HG03196 (cell line): ENCODE data around the gene CDCA7L.
"Not testable (repeated sequence)": the region's sequence is repeated elsewhere in the genome, so short reads cannot be mapped to it uniquely, and the experiment has no call there.

Experiments used
- ATAC-seq: cut with Tn5 transposase; IDR thresholded peaks from one replicate; pipeline ENCODE4 v1.9.1; 2021; ENCODE audit not compliant: unreplicated experiment

The CDCA7L gene

DNA sequence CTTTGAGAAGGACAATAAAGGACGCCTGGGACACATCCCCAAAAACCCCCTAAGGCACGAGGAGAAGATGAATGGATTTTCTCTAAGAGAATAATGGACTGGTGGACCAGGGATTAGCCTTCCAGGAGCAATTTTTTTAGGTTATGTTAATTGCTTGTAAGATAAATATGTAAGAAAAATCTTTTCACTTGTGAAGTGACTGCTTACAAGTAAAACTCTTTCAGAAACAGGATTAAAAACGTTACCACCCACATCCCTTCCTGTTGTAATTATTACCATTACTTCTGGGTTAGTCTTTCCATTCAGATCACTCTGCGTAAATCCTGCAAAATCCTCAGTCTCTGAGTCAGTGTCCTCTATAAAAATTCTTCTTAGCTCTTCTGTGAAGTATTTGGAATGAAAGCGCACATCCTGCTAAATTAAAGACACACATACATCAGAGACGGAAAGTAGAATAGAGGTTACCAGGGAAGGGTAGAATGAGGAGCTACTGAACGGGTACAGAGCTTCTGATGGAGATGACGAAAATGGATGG is 34.3 kb downstream of the CDCA7L start:
- ATAC-seq = no peak

GRCh38 chr7:21910253-21910652 is 35.4 kb downstream of the CDCA7L start:
- ATAC-seq = no peak

DNA sequence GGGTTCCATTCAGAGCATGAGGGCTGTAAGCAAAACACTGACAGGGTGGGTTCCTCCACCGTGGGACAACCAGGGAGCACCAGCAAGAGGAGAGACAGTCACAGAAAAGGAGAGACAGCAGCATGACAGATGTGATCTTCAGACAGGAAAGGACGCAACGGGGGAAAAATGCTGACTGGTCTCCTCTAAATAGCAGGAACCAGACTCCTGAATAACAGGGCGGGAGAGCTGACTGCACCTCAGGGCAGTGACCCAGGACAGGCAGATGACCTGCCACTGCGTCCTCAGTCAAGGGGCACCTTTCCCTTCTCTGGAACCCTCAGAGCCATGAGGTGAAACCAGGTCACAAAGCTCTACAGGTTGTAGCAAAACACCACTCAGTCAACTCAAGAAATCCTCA is 37.0 kb downstream of the CDCA7L start:
- no peak for ATAC-seq

DNA sequence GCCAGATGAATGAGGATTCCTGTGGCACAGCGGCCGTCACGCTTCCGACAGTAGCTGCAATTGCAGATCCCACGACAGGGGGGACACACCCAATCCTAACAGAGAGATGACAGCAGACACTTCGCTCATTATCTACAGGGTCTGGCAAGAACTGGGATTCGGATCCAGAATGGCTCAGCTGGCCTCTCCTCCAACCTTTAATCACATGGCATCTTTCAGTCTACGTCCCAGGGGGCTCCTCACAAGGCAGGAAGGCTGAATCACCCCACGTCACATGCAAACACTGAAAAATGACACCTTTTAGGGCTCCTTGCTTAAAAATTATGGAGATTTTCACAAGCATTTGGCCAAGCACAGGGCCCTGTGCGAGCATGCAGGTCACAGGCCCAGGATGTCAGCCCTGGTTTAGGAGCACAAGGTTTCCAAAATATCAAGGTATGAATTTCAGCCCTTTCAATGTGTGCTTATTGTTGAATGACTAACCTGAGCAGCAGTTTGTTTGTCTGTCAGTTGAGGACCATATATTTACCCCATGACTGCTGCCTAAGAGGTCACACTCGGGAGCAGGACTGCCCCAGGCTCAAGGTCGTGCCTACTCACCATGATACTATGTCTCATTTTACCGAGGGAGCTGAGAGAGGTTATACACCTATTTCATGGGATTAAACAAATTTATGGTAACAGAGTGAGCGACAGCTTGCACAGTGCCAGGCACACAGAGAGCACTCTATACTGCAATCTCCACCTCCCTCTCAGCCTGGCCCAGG is 42.5 kb downstream of the CDCA7L start:
- ATAC-seq = no peak

DNA sequence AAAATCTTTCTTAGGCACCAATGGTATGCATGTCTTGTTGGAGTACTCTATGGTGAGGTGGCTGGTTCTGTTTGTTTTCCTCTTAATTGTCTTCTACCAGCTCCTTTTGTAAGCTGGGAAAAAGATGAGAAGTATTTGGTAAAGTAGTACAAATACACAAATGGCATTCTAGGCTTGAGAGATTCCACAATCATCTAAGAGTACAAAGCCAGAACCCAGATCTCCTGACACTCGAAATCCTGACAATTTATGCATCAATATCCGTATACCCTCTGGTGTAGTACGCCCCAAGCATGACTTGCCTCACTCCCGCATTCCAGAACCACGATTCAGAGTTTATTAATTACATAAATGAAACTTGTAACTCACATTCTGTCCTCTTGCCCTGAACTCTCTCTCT is 43.5 kb downstream of the CDCA7L start:
- no peak for ATAC-seq

DNA sequence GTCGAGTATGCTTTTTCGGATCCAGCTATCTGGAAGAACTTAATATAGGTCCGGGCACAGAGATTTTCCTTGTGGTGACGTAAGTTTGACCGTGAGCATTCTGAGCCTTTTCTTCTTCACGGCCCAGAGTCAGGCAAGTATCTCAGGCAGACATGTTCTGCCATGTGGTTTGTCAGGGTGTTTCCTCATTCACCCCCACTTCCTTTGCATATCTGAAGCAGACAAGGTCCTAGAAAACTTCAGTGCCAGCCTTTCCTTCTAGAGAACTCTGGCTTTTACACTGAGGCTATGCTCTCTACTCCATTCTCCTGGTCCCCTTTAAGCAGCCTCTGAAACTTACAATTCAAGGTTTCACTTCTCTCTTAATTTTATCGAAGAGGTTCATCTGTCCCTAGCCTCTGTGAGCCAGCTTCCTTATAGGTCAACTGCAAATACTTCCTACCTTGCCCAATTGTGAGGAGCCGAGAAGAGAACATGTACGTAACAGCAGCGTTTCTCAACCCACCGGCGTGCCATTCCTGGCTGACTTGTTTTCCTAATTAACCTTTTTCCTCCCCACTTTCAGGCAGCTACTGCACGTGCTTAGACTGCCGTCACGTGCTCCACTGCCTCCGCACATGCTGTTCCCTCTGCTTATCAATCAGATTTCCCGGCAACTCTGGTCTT is 47.3 kb downstream of the CDCA7L start:
- ATAC-seq = peak; percentile 76

GRCh38 chr7:21893401-21893800 is 52.3 kb downstream of the CDCA7L start:
- ATAC-seq = no peak

DNA sequence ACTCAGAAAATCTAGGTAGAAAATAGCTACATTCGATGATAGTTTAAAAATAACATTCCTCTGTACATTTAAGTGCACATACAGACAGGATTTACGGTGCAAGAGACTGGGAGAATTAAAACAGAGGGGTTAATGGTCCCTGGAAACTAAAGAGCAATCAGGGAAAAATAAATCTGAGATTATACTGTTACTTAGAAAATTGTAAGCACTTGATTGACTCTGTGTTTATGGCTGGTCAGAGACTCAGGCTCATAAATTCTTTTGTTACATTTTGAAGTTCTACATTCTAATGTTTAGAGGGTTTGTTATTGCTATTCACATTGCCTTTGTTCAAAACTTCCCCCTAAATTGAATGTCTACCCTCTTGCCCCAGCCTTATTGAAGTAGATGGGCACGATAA is 54.4 kb downstream of the CDCA7L start:
- no peak for ATAC-seq

GRCh38 chr7:21887779-21888178 is 57.9 kb downstream of the CDCA7L start:
- ATAC-seq = no peak

GRCh38 chr7:21887353-21887752 is 58.3 kb downstream of the CDCA7L start:
- no peak for ATAC-seq

GRCh38 chr7:21886396-21886795 is 59.3 kb downstream of the CDCA7L start:
- no peak for ATAC-seq

GRCh38 chr7:21884496-21884895 is 61.2 kb downstream of the CDCA7L start:
- ATAC-seq = no peak

DNA sequence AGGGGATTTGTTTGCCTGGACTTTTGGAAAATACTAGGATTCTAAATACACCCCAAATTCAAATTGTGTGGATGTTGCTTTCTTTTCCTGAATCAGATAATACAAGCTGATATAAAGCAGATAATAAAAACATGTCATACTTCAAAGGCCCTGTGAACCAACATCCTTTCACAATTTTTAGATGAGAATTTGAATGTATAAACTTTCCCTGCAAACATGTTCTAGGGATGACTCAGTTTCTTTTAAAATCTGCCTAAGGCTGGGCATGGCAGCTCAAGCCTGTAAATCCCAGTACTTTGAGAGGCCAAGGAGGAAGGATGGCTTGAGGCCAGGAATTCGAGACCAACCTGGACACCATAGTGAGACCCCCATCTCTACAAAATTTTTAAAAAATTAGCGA is 62.2 kb downstream of the CDCA7L start:
- ATAC-seq = not testable (repeated sequence)

GRCh38 chr7:21883069-21883468 is 62.6 kb downstream of the CDCA7L start:
- no peak for ATAC-seq

DNA sequence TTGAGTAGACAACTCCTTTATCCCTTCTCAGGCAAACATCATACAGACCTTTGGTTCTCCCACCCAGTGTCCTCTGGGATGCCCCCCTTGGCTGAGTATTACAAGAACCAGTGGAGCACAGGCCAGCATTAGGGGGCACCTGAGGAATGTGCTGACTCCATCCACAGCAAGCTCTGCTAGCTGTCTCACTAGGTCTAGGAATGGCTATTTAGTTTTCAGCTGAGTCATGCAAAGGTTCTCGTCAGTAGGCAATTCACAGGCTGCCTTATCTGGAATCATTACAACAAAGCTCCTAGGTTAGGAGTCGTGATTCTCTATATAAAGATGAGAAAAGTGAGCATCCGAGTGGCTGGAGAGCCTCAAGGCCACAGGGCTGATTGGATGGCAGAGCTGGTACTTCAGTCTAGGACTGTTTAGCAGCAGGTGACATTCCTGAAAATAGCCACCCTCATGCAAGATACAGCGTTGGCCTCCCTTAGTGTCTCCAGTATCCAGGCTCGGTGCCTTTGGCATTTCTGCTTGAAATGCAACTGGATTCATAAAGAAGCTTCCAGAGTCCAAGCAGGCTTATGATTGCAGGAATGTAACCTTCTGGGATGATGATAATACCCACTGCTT is 75.8 kb downstream of the CDCA7L start:
- no peak for ATAC-seq

DNA sequence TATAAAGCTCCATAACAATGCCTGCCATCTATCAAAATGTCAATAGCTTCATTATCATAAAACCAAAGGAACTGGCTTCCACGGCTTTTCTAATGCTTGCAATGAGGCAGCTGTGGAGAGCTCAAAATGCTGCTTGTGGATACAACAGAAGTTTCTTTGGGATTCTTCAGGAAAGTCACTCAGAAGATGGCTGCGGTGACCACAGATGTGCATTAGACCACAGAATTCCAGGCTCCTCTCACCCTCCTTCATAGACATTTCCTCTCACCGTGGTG is 77.2 kb downstream of the CDCA7L start:
- ATAC-seq = no peak

DNA sequence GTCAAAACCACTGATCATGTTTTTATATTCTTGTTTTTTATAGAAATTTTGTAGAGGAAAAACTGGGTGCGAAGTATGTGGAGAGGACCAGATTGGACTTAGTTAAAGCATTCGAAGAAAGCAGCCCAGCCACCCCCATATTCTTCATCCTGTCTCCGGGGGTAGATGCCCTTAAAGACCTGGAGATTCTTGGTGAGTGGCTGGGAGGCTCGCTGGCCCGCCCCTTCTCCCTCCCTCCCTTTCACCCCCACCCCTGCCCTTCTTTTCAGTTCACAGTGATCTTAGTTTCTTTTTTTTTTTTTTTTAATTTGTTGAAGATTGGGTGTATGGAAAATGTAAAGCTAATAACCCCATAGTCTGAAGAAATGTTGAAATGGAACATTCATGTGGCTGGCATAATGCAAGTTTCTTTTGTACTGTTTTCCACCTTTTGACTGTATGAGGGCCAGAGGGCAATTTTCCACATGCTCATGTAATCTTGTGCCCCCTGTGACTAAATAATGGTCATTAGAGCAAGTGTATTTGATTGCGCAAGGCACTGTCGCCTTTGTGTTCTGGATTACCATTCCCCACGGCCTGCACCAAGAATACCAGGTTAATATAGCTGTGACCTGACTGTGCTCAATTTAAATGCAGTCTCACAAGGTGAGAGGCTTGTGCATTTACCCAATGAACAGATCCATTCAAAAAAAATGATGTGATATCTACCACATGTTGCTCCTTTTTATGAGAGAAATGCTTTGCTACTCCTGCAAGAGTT is 77.7 kb downstream of the CDCA7L start:
- no peak for ATAC-seq

DNA sequence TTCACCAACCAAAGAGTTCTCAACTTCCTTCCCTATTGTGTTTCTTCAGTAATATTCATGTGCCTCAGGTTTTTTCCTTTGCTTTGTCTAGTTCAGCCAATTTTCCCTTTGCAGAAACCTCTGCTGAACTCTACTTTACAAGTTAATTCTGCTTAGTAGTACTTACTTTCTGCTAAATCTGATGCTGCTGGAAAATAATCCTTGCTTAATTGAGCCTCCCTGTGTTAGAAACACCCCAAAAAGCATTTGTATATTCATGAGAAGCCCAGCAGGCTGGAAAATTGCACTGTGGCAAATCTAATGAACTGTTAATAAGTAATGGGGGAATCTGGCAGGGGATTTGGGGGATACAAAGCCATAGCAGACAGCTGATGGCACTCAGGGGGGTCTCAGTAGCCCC is 78.5 kb downstream of the CDCA7L start:
- no peak for ATAC-seq

- no peak for ATAC-seq
These were observed 79.0 kb downstream of the CDCA7L start for GRCh38 chr7:21866731-21867130.

DNA sequence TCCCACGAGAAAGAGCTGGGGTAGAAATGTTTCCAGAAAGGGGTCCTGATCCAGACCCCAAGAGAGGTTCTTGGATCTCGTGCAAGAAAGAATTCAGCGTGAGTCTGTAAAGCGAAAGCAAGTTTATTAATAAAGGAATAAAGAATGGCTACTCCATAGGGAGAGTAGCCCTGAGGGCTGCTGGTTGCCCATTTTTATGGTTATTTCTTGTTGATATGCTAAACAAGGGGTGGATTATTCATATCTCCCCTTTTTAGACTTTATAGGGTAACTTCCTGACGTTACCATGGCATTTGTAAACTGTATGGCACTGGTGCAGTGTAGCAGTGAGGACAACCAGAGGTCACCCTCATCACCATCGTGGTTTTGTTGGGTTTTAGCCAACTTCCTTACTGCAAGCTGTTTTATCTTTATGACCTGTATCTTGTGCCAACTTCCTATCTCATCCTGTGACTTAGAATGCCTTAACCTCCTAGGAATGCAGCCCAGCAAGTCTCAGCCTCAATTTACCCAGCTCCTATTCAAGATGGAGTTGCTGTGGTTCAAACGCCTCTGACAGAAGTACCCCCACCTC is 80.0 kb downstream of the CDCA7L start:
- not testable (repeated sequence) for ATAC-seq

DNA sequence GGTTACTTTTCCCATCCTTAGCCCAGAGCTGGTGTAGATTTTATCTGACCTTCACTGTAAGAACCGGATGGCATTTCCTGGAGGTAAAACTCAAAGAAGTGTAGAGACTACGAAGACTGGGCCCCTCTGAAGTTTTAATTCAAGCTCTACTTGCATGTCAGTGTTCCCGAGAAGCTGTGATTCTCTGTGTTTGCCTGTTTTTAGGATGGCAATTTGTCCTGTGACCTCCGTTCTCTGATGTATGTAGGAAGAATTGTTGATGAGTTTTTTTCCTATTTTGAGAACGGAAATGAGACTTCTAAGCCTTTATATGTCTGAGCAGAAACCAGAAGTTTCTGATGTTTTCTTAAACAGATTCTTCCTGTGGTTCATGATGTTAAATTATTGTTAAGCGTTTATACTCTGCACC is 94.1 kb downstream of the CDCA7L start:
- ATAC-seq = no peak
